SK-N-SH (cell line): ENCODE data around the gene SLC25A26. TPM values are rescaled to one million over a fixed set of nuclear protein-coding genes. Genes with fewer than 3 reads are reported as not detected.

Experiments
- CTCF ChIA-PET: fragments of 300-600, 350-600 bp; formaldehyde crosslinking; extraction: SDS; loops from one replicate; lab custom pipeline; 2021; lab: Yijun Ruan, JAX
- POLR2A ChIA-PET: fragments of 350-600 bp; sonication (Branson Sonifier 250); formaldehyde crosslinking; extraction: SDS; loops from one replicate; lab custom pipeline; 2020; ENCODE audit warnings: antibody characterized with exemption, inconsistent platforms; lab: Yijun Ruan, JAX
- DNase-seq: peaks from one replicate; pipeline ENCODE4 v3.0.0; 2012
- H2AFZ ChIP-seq: fragments of 200-600 bp; sonication (generic); 2 replicates; pipeline ENCODE4 v1.8.1; 2016; ENCODE audit warnings: antibody characterized with exemption, mild to moderate bottlenecking, low read depth
- H3F3A ChIP-seq: fragments of 200-600 bp; sonication (generic); replicated peaks from 2 replicates; pipeline ENCODE3; 2016; ENCODE audit warnings: antibody characterized with exemption, mild to moderate bottlenecking; ENCODE audit not compliant: insufficient read depth
- H3K27ac ChIP-seq, 2 experiments: fragments of 200-500 bp in 1 of 2; fragments of 200-600 bp in 1 of 2; sonication (Bioruptor generic) in 1 of 2; sonication (generic), shearing (Covaris generic) in 1 of 2; 2 replicates each; pipeline versions ENCODE4 v1.5.1 to v1.6.1; 2014 to 2016; ENCODE audit warnings: low read depth in 2 of 2, inconsistent platforms in 1 of 2, low read length in 1 of 2, mild to moderate bottlenecking in 1 of 2, mixed read lengths in 1 of 2
- H3K27me3 ChIP-seq: fragments of 200-600 bp; sonication (generic), shearing (Covaris generic); 2 replicates; pipeline ENCODE4 v1.6.1; 2016; ENCODE audit warnings: mixed run types; ENCODE audit not compliant: insufficient read depth
- H3K36me3 ChIP-seq, 2 experiments: fragments of 200-500 bp in 1 of 2; fragments of 200-600 bp in 1 of 2; sonication (Bioruptor generic) in 1 of 2; sonication (generic) in 1 of 2; replicated peaks in 1 of 2; 2 replicates each; pipeline versions ENCODE3 to v1.5.1; 2014 to 2016; ENCODE audit warnings: low read length in 1 of 2, mild to moderate bottlenecking in 1 of 2; ENCODE audit not compliant: insufficient read depth in 2 of 2, control insufficient read depth in 1 of 2
- H3K4me1 ChIP-seq, 2 experiments: fragments of 200-500 bp in 1 of 2; fragments of 200-600 bp in 1 of 2; sonication (Bioruptor generic) in 1 of 2; sonication (generic), shearing (Covaris generic) in 1 of 2; 2 replicates each; pipeline versions ENCODE4 v1.5.1 to v1.6.1; 2014 to 2016; ENCODE audit warnings: low read depth in 1 of 2, low read length in 1 of 2, mixed run types in 1 of 2; ENCODE audit not compliant: insufficient read depth in 2 of 2, control insufficient read depth in 1 of 2
- H3K4me2 ChIP-seq: fragments of 200-600 bp; sonication (generic), shearing (Covaris generic); 2 replicates; pipeline ENCODE4 v1.6.1; 2017; ENCODE audit warnings: mixed run types
- H3K4me3 ChIP-seq, 2 experiments: fragments of 200-500 bp in 1 of 2; fragments of 200-600 bp in 1 of 2; sonication (Bioruptor generic) in 1 of 2; sonication (generic), shearing (Covaris generic) in 1 of 2; 2 replicates each; pipeline versions ENCODE4 v1.5.1 to v1.8.1; 2014 to 2016; ENCODE audit warnings: low read depth in 2 of 2, inconsistent platforms in 1 of 2, low read length in 1 of 2, mild to moderate bottlenecking in 1 of 2, mixed read lengths in 1 of 2, moderate library complexity in 1 of 2
- H3K79me2 ChIP-seq: fragments of 200-600 bp; sonication (generic); 2 replicates; pipeline ENCODE4 v1.8.1; 2017; ENCODE audit warnings: mild to moderate bottlenecking; ENCODE audit not compliant: insufficient read depth
- H3K9ac ChIP-seq: fragments of 200-600 bp; sonication (generic); 2 replicates; pipeline ENCODE4 v1.6.1; 2017; ENCODE audit warnings: mixed run types
- H3K9me2 ChIP-seq: fragments of 200-600 bp; sonication (generic); 2 replicates; pipeline ENCODE4 v1.6.1; 2017; ENCODE audit warnings: mixed run types
- H3K9me3 ChIP-seq: fragments of 200-600 bp; sonication (generic); 2 replicates; pipeline ENCODE4 v1.6.1; 2017; ENCODE audit warnings: mixed run types, mild to moderate bottlenecking, moderate library complexity
- H4K20me1 ChIP-seq: fragments of 200-600 bp; sonication (generic); 2 replicates; pipeline ENCODE4 v1.6.1; 2017; ENCODE audit warnings: mild to moderate bottlenecking, mixed run types; ENCODE audit not compliant: insufficient read depth
- FOXJ3 ChIP-seq: sonication (generic); formaldehyde crosslinking; IDR thresholded peaks from 2 replicates; pipeline ENCODE4 v1.5.1; 2020; ENCODE audit warnings: mild to moderate bottlenecking, missing genetic modification reagents
- FOXM1 ChIP-seq: IDR thresholded peaks from 2 replicates; pipeline ENCODE4 v1.4.0; 2012; ENCODE audit warnings: low read depth, mild to moderate bottlenecking
- GABPA ChIP-seq: IDR thresholded peaks from 2 replicates; pipeline ENCODE4 v1.4.0; 2012; ENCODE audit warnings: low read depth, mild to moderate bottlenecking
- JUND ChIP-seq: IDR thresholded peaks from 2 replicates; pipeline ENCODE4 v1.4.0; 2012
- MXI1 ChIP-seq: IDR thresholded peaks from 2 replicates; pipeline ENCODE4 v1.6.1; 2012; ENCODE audit warnings: mild to moderate bottlenecking, low read depth, low read length, improper control_type of control experiment
- NFIC ChIP-seq: IDR thresholded peaks from 2 replicates; pipeline ENCODE4 v1.4.0; 2012; ENCODE audit warnings: borderline replicate concordance
- NRF1 ChIP-seq: IDR thresholded peaks from 2 replicates; pipeline ENCODE4 v1.6.1; 2012; ENCODE audit warnings: low read depth, mild to moderate bottlenecking, low read length
- POLR2AphosphoS5 ChIP-seq: IDR thresholded peaks from 2 replicates; pipeline ENCODE4 v1.6.1; 2012; ENCODE audit warnings: low read depth, low read length
- RAD21 ChIP-seq: IDR thresholded peaks from 2 replicates; pipeline ENCODE4 v1.6.1; 2012; ENCODE audit warnings: mild to moderate bottlenecking, low read length
- RCOR1 ChIP-seq: fragments of 150-350 bp; IDR thresholded peaks from 2 replicates; pipeline ENCODE4 v1.6.1; 2017; ENCODE audit warnings: antibody characterized with exemption, low read length
- RFX5 ChIP-seq: IDR thresholded peaks from 2 replicates; pipeline ENCODE4 v1.6.1; 2012; ENCODE audit warnings: mild to moderate bottlenecking, improper control_type of control experiment, low read length
- RXRA ChIP-seq: IDR thresholded peaks from 2 replicates; pipeline ENCODE4 v1.4.0; 2012; ENCODE audit warnings: low read depth, mild to moderate bottlenecking, borderline replicate concordance
- SMC3 ChIP-seq: IDR thresholded peaks from 2 replicates; pipeline ENCODE4 v1.6.1; 2012; ENCODE audit warnings: low read depth, low read length, improper control_type of control experiment
- TAF1 ChIP-seq: IDR thresholded peaks from 2 replicates; pipeline ENCODE4 v1.6.1; 2012; ENCODE audit warnings: low read depth, mild to moderate bottlenecking, low read length, moderate library complexity, borderline replicate concordance
- TCF12 ChIP-seq: IDR thresholded peaks from 2 replicates; pipeline ENCODE4 v1.4.0; 2012
- WGBS: methylation state at CpG from one replicate; pipeline ENCODE4 v1.1.6; 2017; ENCODE audit warnings: low lambda C conversion rate; 5-methylcytosine and 5-hydroxymethylcytosine counted together
- polyA plus RNA-seq, 3 experiments: library from polyadenylated mRNA; depleted of rRNA; stranded (reverse); fragments of >200 nt; gene quantifications; 2 replicates each; pipeline ENCODE4 v1.2.3, GENCODE V29; 2012
- TF ChIP-seq, protein P1 (sequence below): IDR thresholded peaks from 2 replicates; pipeline ENCODE4 v1.4.0; 2012; ENCODE audit warnings: low read depth, borderline replicate concordance
- TF ChIP-seq, protein P2 (sequence below): fragments of 150-350 bp; IDR thresholded peaks from 2 replicates; pipeline ENCODE4 v1.6.1; 2017; ENCODE audit warnings: antibody characterized with exemption, low read length, low read depth, borderline replicate concordance
- TF ChIP-seq, protein P3 (sequence below): IDR thresholded peaks from 2 replicates; pipeline ENCODE4 v1.4.0; 2012; ENCODE audit warnings: low read depth
- TF ChIP-seq, protein P4 (sequence below): IDR thresholded peaks from 2 replicates; pipeline ENCODE4; 2012
- TF ChIP-seq, protein P5 (sequence below): fragments of 150-350 bp; IDR thresholded peaks from 2 replicates; pipeline ENCODE4 v1.6.1; 2016; ENCODE audit warnings: mild to moderate bottlenecking, low read depth, low read length

Gene SLC25A26
- polyA plus RNA-seq, 1 of the 3 experiments (the other 2 are of a cell fraction), result 31.8 TPM

DNA sequence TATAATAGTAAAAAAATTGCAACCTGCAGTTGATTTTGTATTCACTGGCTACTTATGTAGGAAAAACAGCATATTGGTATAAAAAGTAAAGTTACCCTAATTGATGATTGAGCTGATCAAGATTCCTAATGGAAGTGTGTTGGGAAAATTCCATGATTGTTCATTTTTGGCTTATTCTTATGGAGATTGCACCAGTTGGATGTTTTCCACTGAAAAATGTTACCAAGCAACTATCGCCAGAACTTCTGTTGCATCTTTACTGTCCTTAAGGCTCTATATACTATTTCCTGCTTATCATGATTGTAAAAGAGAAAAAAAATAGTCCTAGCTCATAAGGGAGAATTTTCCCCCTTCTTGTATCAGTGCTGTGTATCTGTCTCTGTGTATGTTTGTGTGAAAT is 48.6 kb downstream of the SLC25A26 start:
- Histone ChIP-seq H3K9me2 (no peaks in the 10 kb centered on the region), H3K27ac (no peak overlapping the region), H3F3A (peaks cover 12% of the 10 kb centered on the region), H3K9ac (no peak overlapping the region), H4K20me1 (no peaks in the 10 kb centered on the region), H3K4me1 (no peaks in the 10 kb centered on the region), H2AFZ (no peak overlapping the region), H3K36me3 (peaks cover 0 to 4% of the 10 kb centered on the region in 2 experiments), H3K27me3 (no peaks in the 10 kb centered on the region), H3K4me3 (no peak overlapping the region), H3K79me2 (no peaks in the 10 kb centered on the region), H3K9me3 (no peaks in the 10 kb centered on the region), H3K4me2 (no peak overlapping the region)
- TF ChIP-seq RXRA (no peak), RFX5 (no peak), GABPA (no peak), MXI1 (no peak), RCOR1 (no peak), POLR2AphosphoS5 (no peak), SMC3 (no peak), TAF1 (no peak), TCF12 (no peak), NRF1 (no peak), RAD21 (no peak), JUND (no peak), FOXJ3 (CRISPR knock-in tag) (no peak)
- TF ChIP-seq, protein P1, sequence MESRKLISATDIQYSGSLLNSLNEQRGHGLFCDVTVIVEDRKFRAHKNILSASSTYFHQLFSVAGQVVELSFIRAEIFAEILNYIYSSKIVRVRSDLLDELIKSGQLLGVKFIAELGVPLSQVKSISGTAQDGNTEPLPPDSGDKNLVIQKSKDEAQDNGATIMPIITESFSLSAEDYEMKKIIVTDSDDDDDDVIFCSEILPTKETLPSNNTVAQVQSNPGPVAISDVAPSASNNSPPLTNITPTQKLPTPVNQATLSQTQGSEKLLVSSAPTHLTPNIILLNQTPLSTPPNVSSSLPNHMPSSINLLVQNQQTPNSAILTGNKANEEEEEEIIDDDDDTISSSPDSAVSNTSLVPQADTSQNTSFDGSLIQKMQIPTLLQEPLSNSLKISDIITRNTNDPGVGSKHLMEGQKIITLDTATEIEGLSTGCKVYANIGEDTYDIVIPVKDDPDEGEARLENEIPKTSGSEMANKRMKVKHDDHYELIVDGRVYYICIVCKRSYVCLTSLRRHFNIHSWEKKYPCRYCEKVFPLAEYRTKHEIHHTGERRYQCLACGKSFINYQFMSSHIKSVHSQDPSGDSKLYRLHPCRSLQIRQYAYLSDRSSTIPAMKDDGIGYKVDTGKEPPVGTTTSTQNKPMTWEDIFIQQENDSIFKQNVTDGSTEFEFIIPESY, result no peak
- TF ChIP-seq, protein P2, sequence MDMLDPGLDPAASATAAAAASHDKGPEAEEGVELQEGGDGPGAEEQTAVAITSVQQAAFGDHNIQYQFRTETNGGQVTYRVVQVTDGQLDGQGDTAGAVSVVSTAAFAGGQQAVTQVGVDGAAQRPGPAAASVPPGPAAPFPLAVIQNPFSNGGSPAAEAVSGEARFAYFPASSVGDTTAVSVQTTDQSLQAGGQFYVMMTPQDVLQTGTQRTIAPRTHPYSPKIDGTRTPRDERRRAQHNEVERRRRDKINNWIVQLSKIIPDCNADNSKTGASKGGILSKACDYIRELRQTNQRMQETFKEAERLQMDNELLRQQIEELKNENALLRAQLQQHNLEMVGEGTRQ, result no peak
- TF ChIP-seq, protein P3, sequence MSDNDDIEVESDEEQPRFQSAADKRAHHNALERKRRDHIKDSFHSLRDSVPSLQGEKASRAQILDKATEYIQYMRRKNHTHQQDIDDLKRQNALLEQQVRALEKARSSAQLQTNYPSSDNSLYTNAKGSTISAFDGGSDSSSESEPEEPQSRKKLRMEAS, result no peak
- 96% methylated on average over 1 of the region's 1 CpG for WGBS
- no peak for DNase-seq
- ChIA-PET CTCF (interaction anchor here (0.9 to 3.6 kb wide), 3 partner anchors 8 to 138 kb away, joined by 3 to 26 read pairs (median 6); no protein-coding TSS in a partner anchor), POLR2A (no interaction called here)

DNA sequence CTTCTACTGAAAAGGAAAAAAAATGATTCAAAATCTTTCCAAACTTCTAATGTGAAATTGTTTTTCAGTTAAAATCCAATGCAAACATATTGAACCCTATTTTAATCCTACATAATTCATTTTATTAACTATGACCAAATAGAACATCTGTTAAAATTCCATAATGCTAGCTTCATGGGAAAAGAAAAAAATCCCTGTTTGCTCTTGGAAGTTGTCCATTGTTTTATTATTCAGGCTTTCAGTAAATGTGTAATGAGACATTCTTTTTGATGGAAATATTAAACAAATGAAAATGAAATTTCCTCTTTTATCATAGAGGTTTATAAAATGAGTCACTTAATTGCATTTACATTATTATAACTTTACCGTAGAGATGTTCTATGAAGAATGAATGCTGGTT is 49.5 kb downstream of the SLC25A26 start:
- WGBS, result 18% methylated on average over 1 of the region's 1 CpG
- peak overlapping the region in 1 of 2 experiments; percentile 27; a peak in 1 of 4 replicates for H3K27ac ChIP-seq
- ChIA-PET CTCF (interaction anchor here (1.2 to 3.6 kb wide), 4 partner anchors 17 to 552 kb away, joined by 3 to 26 read pairs (median 6); no protein-coding TSS in a partner anchor), POLR2A (no interaction called here)
- H3K36me3 ChIP-seq, result peaks cover 0 to 4% of the 10 kb centered on the region in 2 experiments
- H3K9ac ChIP-seq, result no peak overlapping the region
- H3F3A ChIP-seq, result peaks cover 13% of the 10 kb centered on the region
- no peaks in the 10 kb centered on the region for H3K79me2 ChIP-seq
- H3K9me2 ChIP-seq, result no peaks in the 10 kb centered on the region
- no peaks in the 10 kb centered on the region for H3K27me3 ChIP-seq
- no peak overlapping the region for H3K4me3 ChIP-seq
- H3K4me1 ChIP-seq, result no peaks in the 10 kb centered on the region
- no peak for TF ChIP-seq NFIC
- TF ChIP-seq, protein P4, sequence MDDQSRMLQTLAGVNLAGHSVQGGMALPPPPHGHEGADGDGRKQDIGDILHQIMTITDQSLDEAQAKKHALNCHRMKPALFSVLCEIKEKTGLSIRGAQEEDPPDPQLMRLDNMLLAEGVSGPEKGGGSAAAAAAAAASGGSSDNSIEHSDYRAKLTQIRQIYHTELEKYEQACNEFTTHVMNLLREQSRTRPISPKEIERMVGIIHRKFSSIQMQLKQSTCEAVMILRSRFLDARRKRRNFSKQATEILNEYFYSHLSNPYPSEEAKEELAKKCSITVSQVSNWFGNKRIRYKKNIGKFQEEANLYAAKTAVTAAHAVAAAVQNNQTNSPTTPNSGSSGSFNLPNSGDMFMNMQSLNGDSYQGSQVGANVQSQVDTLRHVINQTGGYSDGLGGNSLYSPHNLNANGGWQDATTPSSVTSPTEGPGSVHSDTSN, result no peak
- TF ChIP-seq FOXM1, result no peak
- TF ChIP-seq, protein P5, sequence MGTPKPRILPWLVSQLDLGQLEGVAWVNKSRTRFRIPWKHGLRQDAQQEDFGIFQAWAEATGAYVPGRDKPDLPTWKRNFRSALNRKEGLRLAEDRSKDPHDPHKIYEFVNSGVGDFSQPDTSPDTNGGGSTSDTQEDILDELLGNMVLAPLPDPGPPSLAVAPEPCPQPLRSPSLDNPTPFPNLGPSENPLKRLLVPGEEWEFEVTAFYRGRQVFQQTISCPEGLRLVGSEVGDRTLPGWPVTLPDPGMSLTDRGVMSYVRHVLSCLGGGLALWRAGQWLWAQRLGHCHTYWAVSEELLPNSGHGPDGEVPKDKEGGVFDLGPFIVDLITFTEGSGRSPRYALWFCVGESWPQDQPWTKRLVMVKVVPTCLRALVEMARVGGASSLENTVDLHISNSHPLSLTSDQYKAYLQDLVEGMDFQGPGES, result no peak
- TF ChIP-seq MXI1, result no peak
- no peak for TF ChIP-seq SMC3
- no peak for TF ChIP-seq TCF12
- H4K20me1 ChIP-seq, result no peaks in the 10 kb centered on the region
- no peak overlapping the region for H3K4me2 ChIP-seq
- no peaks in the 10 kb centered on the region for H3K9me3 ChIP-seq
- DNase-seq, result no peak
- H2AFZ ChIP-seq, result no peak overlapping the region
